HG02610 (cell line): ENCODE measurements around the gene TSFM.
A peak's percentile ranks its signal among the peaks of the same experiment; 100 is the strongest.

Experiments used
- ATAC-seq: cut with Tn5 transposase; IDR thresholded peaks from one replicate; pipeline ENCODE4 v1.9.1; 2021; ENCODE audit warnings: mild to moderate bottlenecking, moderate library complexity; ENCODE audit not compliant: unreplicated experiment

TSFM gene

DNA sequence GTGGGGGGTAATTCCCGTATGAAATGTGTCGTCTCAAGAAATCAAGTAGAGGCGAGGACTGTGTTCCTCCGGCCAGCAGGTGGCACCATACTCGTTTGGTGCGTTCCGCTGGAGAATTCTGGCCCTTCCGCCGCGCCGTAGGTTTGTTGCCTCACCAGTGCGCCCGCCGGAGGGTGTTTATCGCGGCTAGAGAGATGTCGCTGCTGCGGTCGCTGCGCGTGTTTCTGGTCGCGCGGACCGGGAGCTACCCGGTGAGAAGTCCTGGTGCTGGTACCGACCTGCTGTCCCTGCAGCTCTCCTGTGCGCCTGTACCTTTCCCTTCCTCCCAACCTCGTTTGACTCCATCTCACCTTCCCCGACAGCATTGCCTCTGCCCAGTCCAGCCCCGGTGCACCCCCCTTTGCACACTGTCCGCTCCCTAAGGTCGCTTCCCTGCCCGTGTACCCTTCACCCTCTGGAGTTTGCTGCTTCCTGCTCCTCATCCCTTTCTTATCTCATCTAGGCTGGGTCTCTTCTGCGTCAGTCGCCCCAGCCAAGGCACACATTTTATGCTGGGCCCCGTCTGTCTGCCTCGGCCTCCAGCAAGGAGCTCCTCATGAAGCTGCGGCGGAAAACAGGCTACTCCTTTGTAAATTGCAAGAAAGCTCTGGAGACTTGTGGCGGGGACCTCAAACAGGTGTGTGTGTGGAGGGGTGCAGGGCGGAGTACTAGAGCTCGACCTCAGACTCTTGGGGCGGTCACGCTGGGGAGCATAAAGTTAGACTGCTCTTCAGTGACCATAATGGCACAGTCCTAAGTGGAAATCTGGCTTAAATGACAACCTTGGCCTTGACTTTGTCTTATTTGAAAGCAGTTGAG, at the start of gene TSFM:
TSS of gene TSFM (plus strand) at position 180 of the 858 bp plus-strand sequence. CDS start at position 195, 15 bp downstream.
- ATAC-seq = peak; percentile 79

DNA sequence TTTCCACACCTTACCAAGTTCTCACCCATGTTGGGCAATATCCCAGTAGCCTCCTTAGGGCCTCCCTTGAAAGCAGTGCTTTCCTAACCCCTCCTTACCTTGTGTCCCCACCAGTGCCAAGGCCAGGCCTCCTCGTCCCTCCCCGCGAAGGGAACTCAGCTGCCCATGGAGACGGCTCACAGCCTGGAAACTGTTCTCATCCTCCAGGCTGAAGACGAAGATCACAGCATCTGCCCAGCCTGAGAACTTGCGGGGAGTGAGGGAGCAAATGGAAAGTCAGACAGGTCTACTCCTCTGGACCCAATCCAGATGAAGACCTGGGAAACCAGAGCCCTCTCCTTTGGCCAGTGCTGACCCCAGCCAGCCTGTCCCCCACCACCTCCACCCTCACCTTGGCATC, 48.7 kb upstream of the TSFM start:
- ATAC-seq = no peak

DNA sequence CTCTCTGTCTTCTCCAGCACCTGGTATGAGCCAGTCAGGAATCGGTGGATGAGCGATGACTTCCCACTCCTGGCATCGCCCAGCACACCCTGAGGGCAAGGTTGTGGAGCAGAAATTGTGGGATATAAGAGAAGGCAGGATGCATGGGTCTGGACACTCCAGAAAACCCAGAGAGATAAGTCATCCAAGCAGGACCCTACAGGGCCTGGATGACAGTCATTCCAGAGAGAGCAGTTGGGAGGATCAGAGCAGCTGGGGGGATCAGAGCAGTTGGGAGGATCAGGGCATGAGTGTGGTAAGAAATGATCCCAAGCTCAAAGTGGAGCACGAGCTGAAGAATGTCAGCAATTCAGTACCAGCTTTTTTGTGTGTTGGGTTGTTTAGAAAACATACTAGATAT, 48.0 kb upstream of the TSFM start:
- ATAC-seq = no peak

DNA sequence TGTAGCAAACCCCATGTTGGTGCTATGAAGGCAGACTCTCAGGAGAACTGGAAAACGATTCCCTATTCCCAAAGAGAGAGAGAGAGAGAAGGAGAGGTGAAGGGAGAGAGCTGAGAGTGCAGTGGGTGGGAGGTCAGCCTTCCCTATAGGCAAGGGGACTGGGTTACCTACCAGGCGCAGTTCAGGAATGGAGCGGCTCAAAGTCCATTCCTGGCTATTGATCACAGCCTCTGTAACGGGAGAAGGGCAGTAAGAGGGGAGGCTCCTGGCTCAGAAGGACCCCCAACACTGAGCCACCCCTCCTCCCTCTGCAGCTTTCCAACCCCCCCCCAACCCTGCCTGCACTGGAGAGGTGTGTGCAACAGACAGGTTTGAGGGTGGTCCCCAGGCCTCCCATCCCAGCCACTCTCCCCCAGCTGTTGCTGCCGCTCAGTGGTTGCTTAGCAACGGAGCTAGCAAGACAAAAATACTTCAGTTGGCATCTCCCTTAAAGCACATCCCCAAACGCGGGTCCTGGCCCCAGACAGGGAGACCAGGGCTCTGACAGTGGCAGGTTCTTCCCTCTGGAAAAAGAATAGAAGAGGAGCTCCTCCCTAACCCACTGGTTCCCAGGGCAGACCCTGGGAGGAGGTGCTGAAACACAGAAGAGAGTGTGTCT, 47.3 kb upstream of the TSFM start:
- ATAC-seq = no peak

DNA sequence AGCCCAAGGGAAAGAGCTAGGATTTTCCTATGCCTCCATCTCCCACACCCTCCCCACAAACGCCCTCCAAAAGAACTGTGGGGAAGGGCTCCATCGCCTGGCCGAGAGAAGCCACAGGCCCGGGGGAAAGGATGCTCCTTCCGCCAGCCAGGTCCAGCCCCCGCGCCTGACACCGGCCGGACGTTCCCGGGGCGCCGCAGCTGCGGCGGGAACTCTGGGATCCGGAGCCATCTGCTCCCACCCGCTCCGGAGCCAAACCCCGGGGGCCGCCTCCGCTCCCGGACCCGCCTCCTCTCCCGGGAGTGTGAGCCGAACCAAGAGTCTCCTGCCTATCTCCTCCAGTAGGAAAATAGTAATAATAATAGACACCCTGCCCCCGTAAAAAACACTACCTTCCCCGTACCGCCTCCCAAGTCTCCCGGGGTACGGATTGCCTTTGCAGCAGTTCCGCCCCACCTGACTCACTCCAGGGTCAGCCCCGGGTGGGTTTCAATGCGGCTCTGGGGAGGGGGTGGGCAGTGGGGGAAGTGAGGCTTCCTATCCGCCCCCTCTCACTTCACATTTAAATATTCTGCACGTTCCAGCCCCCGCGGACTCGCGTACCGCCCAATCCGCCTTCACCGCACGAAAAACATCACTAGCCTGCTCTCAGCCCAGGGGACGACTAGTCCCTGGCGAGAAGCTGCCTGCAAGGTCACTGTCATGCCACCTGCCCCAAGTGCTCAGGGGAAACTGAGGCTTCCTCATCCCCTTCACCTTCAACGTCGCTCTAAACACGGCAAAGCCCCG, 46.4 kb upstream of the TSFM start:
- no peak for ATAC-seq

DNA sequence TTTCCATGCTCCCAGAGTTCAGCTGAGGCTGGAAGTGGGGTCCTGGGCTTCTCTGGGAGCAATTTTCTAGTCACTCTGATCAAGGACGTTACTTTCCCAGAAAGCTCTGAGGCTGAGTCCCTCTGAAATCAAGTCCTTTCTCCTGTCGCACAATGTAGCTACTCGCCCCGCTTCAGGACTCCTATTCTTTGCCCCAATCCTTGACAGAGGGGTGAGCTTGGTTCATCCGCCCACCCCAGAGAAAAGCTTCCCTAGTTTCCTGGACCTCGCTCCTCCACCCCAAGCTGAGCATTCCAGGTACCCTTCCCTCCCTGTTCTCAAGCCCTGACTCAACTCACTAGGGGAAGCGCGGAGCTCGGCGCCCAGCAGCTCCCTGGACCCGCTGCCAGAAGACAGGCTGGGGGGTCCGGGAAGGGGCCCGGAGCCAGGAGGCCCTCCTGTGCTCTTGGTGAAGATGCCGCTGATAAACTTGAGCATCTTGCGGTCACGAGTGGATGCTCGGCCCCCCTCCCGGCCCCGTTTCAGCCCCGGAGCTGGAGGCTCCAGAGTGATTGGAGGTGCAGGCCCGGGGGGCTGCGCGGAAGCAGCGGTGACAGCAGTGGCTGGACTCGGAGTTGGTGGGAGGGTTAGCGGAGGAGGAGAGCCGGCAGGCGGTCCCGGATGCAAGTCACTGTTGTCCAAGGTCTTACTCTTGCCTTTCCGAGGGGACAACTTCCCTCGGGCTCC, 45.7 kb upstream of the TSFM start:
- ATAC-seq = no peak

DNA sequence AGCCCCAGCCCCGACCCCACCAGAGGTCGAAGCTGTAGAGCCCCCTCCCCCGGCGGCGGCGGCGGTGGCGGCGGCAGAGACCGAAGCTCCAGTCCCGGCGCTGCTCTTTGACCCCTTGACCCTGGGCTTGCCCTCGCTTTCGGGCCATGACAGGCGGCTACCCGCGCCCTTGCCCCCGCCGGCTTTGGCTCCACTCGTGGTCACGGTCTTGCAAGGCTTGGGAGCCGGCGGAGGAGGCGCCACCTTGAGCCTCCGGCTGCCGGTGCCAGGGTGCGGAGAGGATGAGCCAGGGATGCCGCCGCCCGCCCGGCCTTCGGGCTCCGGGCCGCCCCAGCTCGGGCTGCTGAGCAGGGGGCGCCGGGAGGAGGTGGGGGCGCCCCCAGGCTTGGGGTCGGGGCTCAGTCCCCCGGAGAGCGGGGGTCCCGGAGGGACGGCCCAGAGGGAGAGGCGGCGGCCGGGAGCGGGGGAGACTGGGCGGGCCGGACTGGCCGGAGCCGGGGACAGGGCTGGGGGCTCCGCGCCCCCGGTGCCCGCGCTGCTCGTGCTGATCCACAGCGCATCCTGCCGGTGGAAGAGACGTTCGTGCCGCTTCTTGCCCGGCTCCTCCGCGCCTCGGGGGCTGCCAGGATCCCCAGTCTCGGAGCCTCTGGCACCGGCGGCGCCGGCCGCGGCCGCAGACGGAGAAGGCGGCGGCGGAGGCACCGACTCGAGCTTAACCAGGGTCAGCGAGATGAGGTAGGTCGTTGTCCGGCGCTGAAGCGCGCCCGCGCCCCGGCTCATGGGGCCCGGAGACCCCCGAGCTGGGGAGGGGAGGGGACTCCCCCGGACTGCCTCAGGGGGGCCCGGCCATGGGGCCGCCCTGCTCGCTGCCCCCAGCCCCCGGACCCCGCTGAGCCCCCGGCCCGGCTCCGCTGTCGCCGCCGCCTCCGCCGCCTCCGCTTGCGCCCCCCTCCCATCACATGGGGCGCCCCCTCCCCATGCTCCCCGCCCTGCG, 44.8 kb upstream of the TSFM start:
- no peak for ATAC-seq

DNA sequence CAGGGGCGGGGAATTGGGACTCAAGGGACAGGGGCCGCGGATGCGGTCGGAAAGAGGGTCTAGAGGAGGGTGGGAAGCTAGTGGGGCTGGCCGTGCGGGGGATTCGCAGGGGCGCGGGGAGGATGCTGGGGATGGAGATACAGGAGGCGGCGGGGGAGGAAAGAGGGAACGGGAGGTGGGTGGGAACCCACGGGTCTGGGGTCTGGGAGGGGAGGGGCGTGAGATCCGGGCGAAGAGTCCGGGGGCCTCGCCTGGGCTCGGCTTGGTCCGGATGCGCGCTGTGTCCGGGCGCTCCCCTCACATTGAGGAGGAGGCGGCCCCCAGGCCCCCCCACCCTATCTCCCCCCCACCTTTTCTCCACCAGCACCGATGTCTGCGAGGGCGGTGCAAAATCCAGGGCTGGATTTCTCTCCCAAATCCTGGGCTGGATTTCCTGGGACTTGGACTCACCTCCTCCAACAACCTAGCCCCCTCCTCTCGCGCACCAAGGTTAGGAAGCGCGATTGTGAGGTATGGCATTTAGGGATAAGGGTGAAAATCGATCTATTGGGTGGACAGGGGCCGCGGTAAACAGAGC, 43.8 kb upstream of the TSFM start, which contains the start of gene AGAP2:
TSS of gene AGAP2 (minus strand) at position 82 of the 577 bp plus-strand sequence. CDS start 496 bp downstream, outside the sequence.
- no peak for ATAC-seq

DNA sequence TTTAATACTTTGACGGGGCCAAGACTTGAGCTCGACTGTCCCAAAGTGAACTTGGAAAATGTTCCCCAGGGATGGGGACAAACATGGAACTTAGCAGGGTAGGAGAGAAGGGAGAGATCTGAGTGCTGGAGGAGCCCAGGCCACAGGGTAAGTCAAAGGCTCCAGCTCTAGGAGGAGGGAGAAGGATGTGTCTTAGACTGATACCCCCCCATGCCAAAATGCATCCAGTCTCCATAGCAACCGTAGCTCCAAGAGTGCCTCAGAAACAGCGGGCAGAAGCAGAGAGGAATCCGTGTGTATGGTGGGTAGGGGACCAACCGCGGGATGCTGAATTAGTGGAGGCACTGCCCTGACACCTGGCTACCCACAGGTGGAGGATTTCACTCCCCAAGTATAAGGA, 43.2 kb upstream of the TSFM start:
- no peak for ATAC-seq

DNA sequence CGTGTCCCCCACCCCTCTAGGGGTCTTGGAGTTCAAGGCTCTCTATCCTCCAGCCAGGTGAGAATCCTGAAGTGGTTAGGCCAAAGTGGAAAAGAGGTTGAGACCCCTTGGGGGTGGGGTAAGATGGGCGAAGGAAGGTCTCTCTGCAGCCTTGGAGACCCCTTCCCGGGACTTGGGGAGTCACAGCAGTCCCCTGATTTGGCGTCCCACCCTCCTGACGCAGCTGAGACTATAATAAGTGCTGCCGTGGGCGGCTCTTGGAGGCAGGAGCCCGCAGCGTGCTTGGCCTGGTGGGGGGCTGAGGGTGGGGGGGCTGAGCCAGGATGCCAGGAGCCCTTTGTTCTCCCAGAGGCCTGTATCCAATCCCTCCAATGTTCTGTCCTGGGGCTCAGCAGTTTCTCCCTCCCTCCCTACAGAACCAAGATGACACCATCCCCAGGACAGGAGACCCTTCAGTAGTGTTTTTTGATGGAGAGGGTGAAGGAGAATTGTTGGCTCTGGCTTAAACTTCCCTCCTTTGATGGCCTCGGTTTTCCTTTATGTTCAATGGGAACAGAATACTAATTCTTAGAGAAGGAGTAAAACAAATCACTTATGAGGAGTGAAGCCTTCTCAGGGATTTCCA, 42.6 kb upstream of the TSFM start:
- ATAC-seq = no peak

DNA sequence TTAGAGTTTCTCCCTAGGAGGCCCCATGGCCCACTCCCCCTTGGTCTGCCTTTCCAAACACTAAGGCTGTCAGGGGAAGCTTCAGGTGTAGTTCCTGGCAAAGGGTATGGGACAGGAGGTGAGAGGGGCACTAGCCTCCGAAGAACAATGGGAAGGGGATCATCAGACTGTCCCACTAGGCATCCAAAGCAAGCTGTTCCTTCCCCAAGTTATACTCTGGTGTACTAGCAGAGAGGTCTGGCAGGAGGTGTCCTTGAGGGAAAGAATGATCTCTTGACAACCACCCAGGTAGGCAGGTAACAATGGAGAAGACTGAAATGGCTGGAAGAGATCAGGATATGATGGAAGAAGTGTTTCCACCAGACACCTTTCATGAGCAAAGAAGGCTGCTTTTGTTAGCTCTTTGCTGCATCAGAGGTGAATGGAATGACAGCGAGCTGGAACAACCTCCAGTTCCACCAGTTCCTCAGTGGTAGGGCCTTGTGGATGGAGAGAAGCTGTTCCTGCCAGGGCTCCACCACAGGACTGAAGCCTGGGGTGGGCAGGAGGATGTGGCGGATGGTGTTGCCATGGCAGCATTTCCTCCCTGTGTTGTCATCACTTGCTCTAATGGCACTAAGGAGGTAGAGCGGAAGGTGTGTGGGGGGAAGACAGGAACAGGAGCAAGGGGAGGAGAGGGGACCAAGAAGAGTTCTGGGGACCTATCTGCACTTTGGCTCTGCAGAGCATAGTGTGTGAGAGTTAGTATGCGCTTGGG, 41.8 kb upstream of the TSFM start:
- ATAC-seq = peak; percentile 58

DNA sequence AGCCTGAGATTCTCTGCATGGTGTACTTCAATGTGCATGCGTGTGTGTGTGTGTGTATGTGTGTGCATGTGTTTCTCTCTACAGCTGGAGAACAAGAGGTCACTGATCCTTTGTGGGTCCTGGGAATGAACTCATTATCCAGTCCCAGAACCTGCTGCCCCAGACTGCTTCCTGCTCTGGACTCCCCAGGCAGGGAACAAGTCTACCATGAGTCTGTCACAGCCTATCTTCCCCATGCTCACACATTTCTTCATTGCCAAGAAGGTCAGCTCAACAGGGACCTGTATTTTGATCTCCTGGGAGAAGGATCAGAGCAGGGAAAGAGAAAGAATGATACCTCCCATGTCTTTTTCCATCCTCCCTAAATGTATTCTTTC, 41.2 kb upstream of the TSFM start:
- ATAC-seq = no peak

DNA sequence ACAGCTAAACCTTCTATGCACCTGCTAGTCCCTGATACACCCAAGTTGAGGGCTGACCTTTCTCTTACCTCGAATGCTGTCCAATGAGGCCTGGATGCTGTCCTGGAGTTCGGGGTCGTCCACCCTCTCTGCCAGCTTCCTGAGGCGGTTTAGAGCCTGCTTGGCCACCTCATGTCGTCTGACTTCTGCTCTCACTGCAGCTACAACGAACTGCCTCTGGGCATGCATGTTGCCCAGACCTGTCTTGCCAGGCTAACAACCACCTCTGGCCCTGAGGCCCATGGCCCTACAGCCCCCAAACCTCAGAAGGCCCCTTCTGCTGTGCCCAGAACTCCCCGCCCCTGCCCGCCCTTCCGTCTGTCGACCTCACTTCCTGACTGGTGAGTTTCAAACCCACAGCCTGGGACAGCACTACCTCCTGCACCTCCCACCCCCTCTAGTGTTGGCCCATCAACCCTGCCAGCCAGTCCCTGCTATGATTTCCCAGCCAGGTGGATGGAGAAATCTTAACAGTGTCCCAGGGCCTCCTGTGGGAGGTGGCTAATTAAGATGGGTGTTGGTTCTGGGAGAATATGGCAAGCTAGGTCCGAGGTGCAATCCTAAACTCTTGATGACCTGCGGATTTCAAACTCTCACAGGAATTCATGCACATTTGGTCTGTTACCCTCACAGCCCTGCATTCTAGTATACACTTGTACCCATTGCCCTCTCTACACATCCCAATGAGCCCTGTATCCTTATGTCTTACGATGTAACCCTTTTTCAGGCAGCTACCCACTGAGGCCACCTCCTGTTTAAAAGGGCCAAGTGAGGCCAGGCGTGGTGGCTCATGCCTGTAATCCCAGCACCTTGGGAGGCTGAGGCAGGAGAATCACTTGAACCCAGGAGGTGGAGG, 40.5 kb upstream of the TSFM start:
- ATAC-seq = peak; percentile 51

DNA sequence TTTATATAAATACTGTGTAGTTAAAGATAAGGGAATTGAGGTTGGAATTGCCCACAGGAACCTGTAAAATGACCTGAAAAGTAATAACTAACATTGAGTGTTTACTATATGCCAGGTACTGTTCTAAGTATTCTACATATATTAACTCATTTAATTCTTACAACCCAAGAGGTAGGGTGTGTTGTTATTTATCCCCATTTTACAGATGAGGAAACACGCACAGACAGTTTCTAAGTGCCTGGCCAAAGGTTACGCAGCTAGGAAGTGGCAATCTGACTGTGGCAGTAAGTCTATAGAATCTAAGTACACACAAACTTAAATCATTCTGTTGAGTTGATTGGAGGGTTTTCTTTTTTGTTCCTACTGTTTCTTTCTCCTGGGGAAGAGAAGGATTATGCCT, 38.8 kb upstream of the TSFM start:
- ATAC-seq = no peak

DNA sequence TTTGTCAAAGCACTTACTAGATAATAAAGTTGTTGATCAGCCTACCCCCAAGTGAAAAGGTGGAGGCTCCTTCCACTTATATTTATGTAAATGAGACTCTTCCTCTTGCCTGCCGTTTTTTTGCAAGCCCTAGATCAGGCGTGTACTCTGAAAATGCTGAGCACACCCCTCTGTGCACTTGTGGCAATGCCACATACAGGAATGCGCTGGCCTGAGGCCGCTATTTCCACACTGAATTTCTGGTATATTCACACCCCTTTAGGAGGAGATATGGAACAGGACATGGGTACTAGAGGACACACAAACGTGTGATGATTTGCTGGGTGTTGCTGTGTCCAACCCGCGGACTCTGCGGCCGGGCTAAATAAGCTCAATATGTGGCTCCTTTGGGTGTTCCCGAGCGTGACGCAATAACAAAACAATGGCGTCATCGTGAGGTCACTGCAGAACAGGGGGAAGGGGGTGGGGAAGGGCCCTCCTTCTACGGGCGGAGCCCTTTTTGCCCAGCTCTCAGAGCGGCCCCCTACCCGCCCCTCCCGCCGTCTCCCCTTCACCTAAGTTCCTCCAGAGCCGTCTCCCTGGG, 38.3 kb upstream of the TSFM start:
- ATAC-seq = peak; percentile 37

DNA sequence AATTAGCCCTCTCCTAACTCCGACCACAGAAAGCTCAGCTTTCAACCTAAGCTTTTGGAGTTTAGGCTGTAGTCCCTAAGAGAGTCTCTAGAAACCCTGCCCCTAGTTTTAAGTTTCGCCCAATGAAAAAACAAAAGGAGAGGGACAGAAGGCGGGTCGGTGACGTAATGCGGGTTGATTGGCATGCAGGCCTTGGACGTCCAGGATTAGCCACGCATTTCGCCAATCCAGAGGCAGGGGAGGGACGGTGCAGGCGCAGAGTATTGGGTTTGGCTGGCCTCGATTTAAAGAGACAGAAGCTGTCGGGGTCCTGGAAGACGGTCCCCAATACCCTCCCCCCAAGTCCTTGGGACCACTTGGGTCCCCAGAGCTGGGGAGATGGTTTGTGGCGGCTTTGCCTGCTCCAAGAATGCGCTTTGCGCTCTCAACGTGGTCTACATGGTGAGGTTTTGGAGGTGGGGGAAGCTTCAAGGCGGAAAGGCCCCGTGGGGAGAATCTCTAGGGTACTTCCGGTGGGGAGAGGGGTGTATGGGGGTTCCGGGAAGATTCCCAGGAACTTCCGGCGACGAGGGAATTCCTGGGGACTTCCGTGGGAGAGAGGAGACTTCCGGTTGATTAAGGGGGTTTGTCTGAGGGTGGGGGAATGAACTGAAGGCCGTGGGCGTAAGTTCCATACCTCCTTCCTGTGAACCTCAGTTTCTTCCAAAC, 37.7 kb upstream of the TSFM start, which contains the start of gene TSPAN31:
TSS of gene TSPAN31 (plus strand) at position 263 of the 708 bp plus-strand sequence. CDS start at position 379, 116 bp downstream.
- ATAC-seq = peak; percentile 79
